ENCODE measurements around the gene ITGAX. TPM values are rescaled to one million over a fixed set of nuclear protein-coding genes. Genes with fewer than 3 reads are reported as not detected.
A peak's percentile ranks its signal among the peaks of the same experiment; 100 is the strongest.

Gene ITGAX
- total RNA-seq, 1 donor = not detected

DNA sequence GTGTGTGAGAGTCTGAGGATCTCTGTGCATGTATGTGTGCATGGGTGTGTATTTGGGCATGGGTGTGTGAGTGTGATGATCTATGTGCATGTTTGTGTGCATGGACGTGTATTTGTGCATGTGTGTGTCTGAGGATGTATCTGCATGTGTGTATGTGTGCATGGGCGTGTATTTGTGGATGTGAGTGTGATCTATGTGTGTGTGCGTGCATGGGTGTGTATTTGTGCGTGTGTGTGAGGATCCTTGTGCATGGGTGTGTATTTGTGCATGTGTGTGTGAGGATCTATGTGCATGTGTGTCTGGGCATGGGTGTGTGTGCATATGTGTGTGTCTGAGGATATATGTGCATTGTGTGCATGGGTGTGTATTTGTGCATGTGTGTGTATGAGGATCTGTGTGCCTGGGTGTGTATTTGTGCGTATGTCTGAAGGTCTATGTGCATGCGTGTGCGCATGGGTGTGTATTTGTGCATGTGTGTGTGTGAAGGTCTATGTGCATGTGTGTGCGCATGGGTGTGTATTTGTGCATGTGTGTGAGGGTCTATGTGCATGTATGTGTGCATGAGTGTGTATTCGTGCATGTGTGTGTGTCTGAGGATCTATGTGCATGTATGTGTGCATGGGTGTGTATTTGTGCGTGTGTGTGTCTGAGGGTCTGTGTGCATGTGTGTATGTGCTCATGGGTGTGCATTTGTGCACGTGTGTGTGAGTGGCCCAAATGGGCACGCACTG lies 26.5 kb upstream of the ITGAX start:
- TF ChIP-seq, protein P1, sequence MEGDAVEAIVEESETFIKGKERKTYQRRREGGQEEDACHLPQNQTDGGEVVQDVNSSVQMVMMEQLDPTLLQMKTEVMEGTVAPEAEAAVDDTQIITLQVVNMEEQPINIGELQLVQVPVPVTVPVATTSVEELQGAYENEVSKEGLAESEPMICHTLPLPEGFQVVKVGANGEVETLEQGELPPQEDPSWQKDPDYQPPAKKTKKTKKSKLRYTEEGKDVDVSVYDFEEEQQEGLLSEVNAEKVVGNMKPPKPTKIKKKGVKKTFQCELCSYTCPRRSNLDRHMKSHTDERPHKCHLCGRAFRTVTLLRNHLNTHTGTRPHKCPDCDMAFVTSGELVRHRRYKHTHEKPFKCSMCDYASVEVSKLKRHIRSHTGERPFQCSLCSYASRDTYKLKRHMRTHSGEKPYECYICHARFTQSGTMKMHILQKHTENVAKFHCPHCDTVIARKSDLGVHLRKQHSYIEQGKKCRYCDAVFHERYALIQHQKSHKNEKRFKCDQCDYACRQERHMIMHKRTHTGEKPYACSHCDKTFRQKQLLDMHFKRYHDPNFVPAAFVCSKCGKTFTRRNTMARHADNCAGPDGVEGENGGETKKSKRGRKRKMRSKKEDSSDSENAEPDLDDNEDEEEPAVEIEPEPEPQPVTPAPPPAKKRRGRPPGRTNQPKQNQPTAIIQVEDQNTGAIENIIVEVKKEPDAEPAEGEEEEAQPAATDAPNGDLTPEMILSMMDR (IDR thresholded peaks at IDR 0.05; ENCODE audit: insufficient read depth, low read length) = no peak
- DNase-seq (ENCODE audit: low read depth) = no peak
- H3K4me3 ChIP-seq (ENCODE audit: low read depth, low read length) = no peak overlapping the region

- no peak for DNase-seq (ENCODE audit: low read depth)
- H3K4me3 ChIP-seq (ENCODE audit: low read depth, low read length) = no peak overlapping the region
- TF ChIP-seq, protein P1 (IDR thresholded peaks at IDR 0.05; ENCODE audit: insufficient read depth, low read length) = no peak
Measured at GRCh38 chr16:31329671-31330552, 25.1 kb upstream of the ITGAX start.

DNA sequence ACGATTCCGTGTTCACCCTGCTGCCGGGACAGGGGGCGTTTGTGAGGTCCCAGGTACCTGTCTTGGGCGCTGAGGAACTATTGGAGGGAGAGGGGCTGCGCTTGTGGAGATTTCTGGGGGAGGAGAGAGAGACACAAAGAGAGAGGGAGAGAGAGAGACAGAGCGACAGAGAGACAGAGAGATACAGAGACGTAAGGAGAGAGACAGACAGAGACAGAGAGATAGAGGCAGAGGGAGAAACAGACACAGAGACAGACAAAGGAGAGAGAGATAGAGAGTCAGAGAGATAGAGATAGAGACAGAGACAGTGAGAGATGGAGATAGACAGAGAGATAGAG lies 24.5 kb upstream of the ITGAX start:
- no peak overlapping the region for H3K4me3 ChIP-seq (ENCODE audit: low read depth, low read length)
- DNase-seq (ENCODE audit: low read depth) = no peak
- TF ChIP-seq, protein P1 (IDR thresholded peaks at IDR 0.05; ENCODE audit: insufficient read depth, low read length) = no peak

DNA sequence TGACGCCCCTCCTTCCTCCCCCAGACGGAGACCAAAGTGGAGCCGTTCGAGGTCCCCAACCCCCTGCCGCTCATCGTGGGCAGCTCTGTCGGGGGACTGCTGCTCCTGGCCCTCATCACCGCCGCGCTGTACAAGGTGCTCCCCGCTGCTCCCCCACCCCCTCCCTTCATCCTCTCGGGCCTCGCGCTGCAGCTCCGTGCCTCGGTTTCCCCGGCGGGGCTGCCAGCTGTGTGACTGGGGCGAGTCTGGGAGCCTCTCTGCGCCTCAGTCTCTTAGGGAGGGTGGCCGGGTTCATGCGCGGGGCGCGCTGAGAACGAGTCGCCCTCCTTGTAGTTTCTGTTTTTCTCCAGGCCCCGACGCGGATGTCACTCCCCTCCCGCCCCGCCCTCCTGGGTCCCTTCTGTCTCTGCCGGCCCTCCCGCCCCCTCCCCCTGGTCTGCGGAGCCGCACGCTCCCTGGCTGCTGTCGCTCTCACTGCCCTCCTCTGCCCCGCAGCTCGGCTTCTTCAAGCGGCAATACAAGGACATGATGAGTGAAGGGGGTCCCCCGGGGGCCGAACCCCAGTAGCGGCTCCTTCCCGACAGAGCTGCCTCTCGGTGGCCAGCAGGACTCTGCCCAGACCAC lies 23.7 kb upstream of the ITGAX start:
- TF ChIP-seq, protein P1 (IDR thresholded peaks at IDR 0.05; ENCODE audit: insufficient read depth, low read length) = no peak
- H3K4me3 ChIP-seq (ENCODE audit: low read depth, low read length) = peak overlapping the region; percentile 9
- DNase-seq (ENCODE audit: low read depth) = no peak

- H3K4me3 ChIP-seq (ENCODE audit: low read depth, low read length) = no peak overlapping the region
- TF ChIP-seq, protein P1 (IDR thresholded peaks at IDR 0.05; ENCODE audit: insufficient read depth, low read length) = no peak
- no peak for DNase-seq (ENCODE audit: low read depth)
Measured at GRCh38 chr16:31331807-31332301, 23.1 kb upstream of the ITGAX start.

DNA sequence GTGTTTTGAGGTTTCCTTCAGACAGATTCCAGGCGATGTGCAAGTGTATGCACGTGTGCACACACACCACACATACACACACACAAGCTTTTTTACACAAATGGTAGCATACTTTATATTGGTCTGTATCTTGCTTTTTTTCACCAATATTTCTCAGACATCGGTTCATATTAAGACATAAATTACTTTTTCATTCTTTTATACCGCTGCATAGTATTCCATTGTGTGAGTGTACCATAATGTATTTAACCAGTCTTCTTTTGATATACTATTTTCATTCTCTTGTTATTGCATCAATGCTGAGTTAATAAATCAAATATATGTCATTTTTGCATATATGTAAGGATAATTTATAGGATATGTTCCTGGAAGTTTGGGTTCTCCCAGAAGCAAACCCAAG lies 22.4 kb upstream of the ITGAX start:
- TF ChIP-seq, protein P1 (IDR thresholded peaks at IDR 0.05; ENCODE audit: insufficient read depth, low read length) = no peak
- no peak for DNase-seq (ENCODE audit: low read depth)
- no peak overlapping the region for H3K4me3 ChIP-seq (ENCODE audit: low read depth, low read length)

Measured in fibroblast of the aortic adventitia (primary cell).